SK-N-SH (cell line): Measurements from ENCODE around the gene ERBB2.

Experiments used
- CTCF ChIP-seq: fragments of 200-600 bp; sonication (generic); IDR thresholded peaks from 2 replicates; pipeline ENCODE4 v1.6.1; 2017; ENCODE audit warnings: antibody characterized with exemption, mild to moderate bottlenecking, moderate library complexity
- EZH2phosphoT487 ChIP-seq: fragments of 200-600 bp; sonication (generic); IDR thresholded peaks from 2 replicates; pipeline ENCODE4 v1.6.1; 2017; ENCODE audit warnings: low read depth, mixed run types, mild to moderate bottlenecking, antibody characterized with exemption, moderate library complexity, borderline replicate concordance
- POLR2AphosphoS5 ChIP-seq: IDR thresholded peaks from 2 replicates; pipeline ENCODE4 v1.6.1; 2012; ENCODE audit warnings: low read depth, low read length
- SMC3 ChIP-seq: IDR thresholded peaks from 2 replicates; pipeline ENCODE4 v1.6.1; 2012; ENCODE audit warnings: low read depth, low read length, improper control_type of control experiment
- YY1 ChIP-seq: IDR thresholded peaks from 2 replicates; pipeline ENCODE4 v1.4.0; 2012; ENCODE audit warnings: low read depth, mild to moderate bottlenecking

GRCh38 chr17:39739885-39740356 is 40.1 kb downstream of the ERBB2 start:
- TF ChIP-seq EZH2phosphoT487 (no peak), YY1 (no peak), POLR2AphosphoS5 (no peak), CTCF (no peak), SMC3 (no peak)
